HEK293T (cell line): Measurements from ENCODE around the gene TCN2.

Source experiments
- ARNT ChIP-seq: fragments of 450-650 bp; IDR thresholded peaks from 2 replicates; pipeline ENCODE4 v1.6.1; 2017; ENCODE audit warnings: mild to moderate bottlenecking
- BHLHE40 ChIP-seq: fragments of 450-650 bp; IDR thresholded peaks from 2 replicates; pipeline ENCODE4 v1.6.1; 2016; ENCODE audit warnings: mild to moderate bottlenecking, moderate library complexity, borderline replicate concordance
- FOXA1 ChIP-seq: fragments of 450-650 bp; IDR thresholded peaks from 2 replicates; pipeline ENCODE4 v1.6.1; 2016; ENCODE audit warnings: mild to moderate bottlenecking
- FOXK2 ChIP-seq: fragments of 450-650 bp; IDR thresholded peaks from 2 replicates; pipeline ENCODE4 v1.6.1; 2016; ENCODE audit warnings: mild to moderate bottlenecking
- FOXM1 ChIP-seq: fragments of 450-650 bp; IDR thresholded peaks from 2 replicates; pipeline ENCODE4 v1.6.1; 2017; ENCODE audit warnings: mild to moderate bottlenecking, borderline replicate concordance
- HDGF ChIP-seq: fragments of 450-650 bp; IDR thresholded peaks from 2 replicates; pipeline ENCODE4 v1.6.1; 2017; ENCODE audit warnings: antibody characterized with exemption, borderline replicate concordance
- L3MBTL2 ChIP-seq: fragments of 450-650 bp; conservative IDR thresholded peaks from 2 replicates; pipeline ENCODE4 v1.6.1; 2016; ENCODE audit warnings: mild to moderate bottlenecking
- LEF1 ChIP-seq: fragments of 450-650 bp; IDR thresholded peaks from 2 replicates; pipeline ENCODE4 v1.6.1; 2017; ENCODE audit warnings: mild to moderate bottlenecking, borderline replicate concordance
- NFRKB ChIP-seq: fragments of 450-650 bp; IDR thresholded peaks from 2 replicates; pipeline ENCODE4 v1.6.1; 2016; ENCODE audit warnings: mild to moderate bottlenecking, moderate library complexity
- SP1 ChIP-seq: fragments of 450-650 bp; IDR thresholded peaks from 2 replicates; pipeline ENCODE4 v1.6.1; 2017
- SUZ12 ChIP-seq: fragments of 450-650 bp; IDR thresholded peaks from 2 replicates; pipeline ENCODE4 v1.6.1; 2016; ENCODE audit warnings: mild to moderate bottlenecking
- TARDBP ChIP-seq: fragments of 450-650 bp; IDR thresholded peaks from 2 replicates; pipeline ENCODE4 v1.6.1; 2016
- ZNF384 ChIP-seq: fragments of 450-650 bp; IDR thresholded peaks from 2 replicates; pipeline ENCODE4 v1.6.1; 2016

GRCh38 chr22:30596199-30596598 lies 10.8 kb upstream of the TCN2 start:
- TF ChIP-seq SUZ12 = no peak
- TF ChIP-seq BHLHE40 = no peak
- TF ChIP-seq NFRKB = no peak
- TF ChIP-seq FOXM1 = no peak
- no peak for TF ChIP-seq SP1
- TF ChIP-seq FOXK2 = no peak
- no peak for TF ChIP-seq FOXA1
- TF ChIP-seq L3MBTL2 = no peak
- TF ChIP-seq TARDBP = no peak
- no peak for TF ChIP-seq LEF1
- no peak for TF ChIP-seq ZNF384
- TF ChIP-seq ARNT = no peak
- no peak for TF ChIP-seq HDGF
